Caco-2 (cell line): Measurements from ENCODE around the gene WDR86. TPM values are rescaled to one million over a fixed set of nuclear protein-coding genes. Genes with fewer than 3 reads are reported as not detected.

Source experiments
- BruUV-seq: library from RNA; stranded (reverse); fragments of 400-500 nt; replicated peaks from 2 replicates; lab custom pipeline; 2021; lab: Mats Ljungman, UMichigan
- CTCF ChIA-PET: fragments of 300-600 bp; sonication (Branson Sonifier 250); formaldehyde crosslinking; loops from one replicate; lab custom pipeline; 2022; ENCODE audit warnings: antibody characterized with exemption; lab: Charles Lee
- POLR2A ChIA-PET: fragments of 300-600 bp; sonication (Branson Sonifier 250); formaldehyde crosslinking; loops from one replicate; lab custom pipeline; 2022; ENCODE audit warnings: antibody characterized with exemption; lab: Charles Lee
- DNase-seq, 2 experiments: peaks; one replicate each; pipeline versions ENCODE4 v3.0.0 to v3.0.0-alpha.2; 2020 to 2022
- H3K27me3 ChIP-seq: replicated peaks from 2 replicates; pipeline ENCODE4 v1.6.0; 2011; ENCODE audit warnings: low read length; ENCODE audit not compliant: control insufficient read depth, insufficient read depth
- H3K36me3 ChIP-seq: 2 replicates; pipeline ENCODE4 v1.5.1; 2011; ENCODE audit warnings: low read length; ENCODE audit not compliant: control insufficient read depth, insufficient read depth
- H3K4me1 ChIP-seq: fragments of 250-450 bp; sonication (Bioruptor Pico); 2 replicates; pipeline ENCODE4 v1.5.1; 2020; ENCODE audit warnings: mild to moderate bottlenecking
- H3K4me3 ChIP-seq: 2 replicates; pipeline ENCODE4 v1.5.1; 2011; ENCODE audit warnings: low read depth, mild to moderate bottlenecking, control low read depth, low read length
- H3K9me3 ChIP-seq: fragments of 250-450 bp; sonication (Bioruptor Pico); 2 replicates; pipeline ENCODE4 v1.5.1; 2020; ENCODE audit warnings: mild to moderate bottlenecking, moderate library complexity
- H3K27ac Mint-ChIP-seq: one replicate; pipeline ENCODE4 v1.8.0; 2022; ENCODE audit warnings: mixed read lengths; ENCODE audit not compliant: unreplicated experiment
- H3K27me3 Mint-ChIP-seq: one replicate; pipeline ENCODE4 v1.8.0; 2022; ENCODE audit warnings: mixed read lengths; ENCODE audit not compliant: insufficient read depth, unreplicated experiment
- H3K36me3 Mint-ChIP-seq: one replicate; pipeline ENCODE4 v1.8.0; 2022; ENCODE audit warnings: mild to moderate bottlenecking, mixed read lengths; ENCODE audit not compliant: insufficient read depth, unreplicated experiment
- H3K4me1 Mint-ChIP-seq: one replicate; pipeline ENCODE4 v1.8.0; 2022; ENCODE audit warnings: low read depth, mixed read lengths; ENCODE audit not compliant: unreplicated experiment
- H3K4me3 Mint-ChIP-seq: one replicate; pipeline ENCODE4 v1.8.0; 2022; ENCODE audit warnings: mild to moderate bottlenecking, moderate library complexity, mixed read lengths; ENCODE audit not compliant: unreplicated experiment
- H3K9me3 Mint-ChIP-seq: one replicate; pipeline ENCODE4 v1.8.0; 2022; ENCODE audit warnings: mixed read lengths; ENCODE audit not compliant: unreplicated experiment
- intact Hi-C: fragments of 100-400 bp; cut with micrococcal nuclease; formaldehyde crosslinking; loops from one replicate; pipeline ENCODE4 v1.10.0; 2022; ENCODE audit not compliant: unreplicated experiment
- total RNA-seq: library from RNA; stranded (reverse); gene quantifications from 2 replicates; pipeline ENCODE4 v1.2.3, GENCODE V29; 2022
- TF ChIP-seq, protein P1 (sequence below), 2 experiments: fragments of 200-600 bp in 1 of 2; IDR thresholded peaks; 1 replicate in 1 of 2; 2 replicates in 1 of 2; pipeline versions ENCODE4 v1.5.1 to v1.8.0; 2011 to 2022; ENCODE audit warnings: antibody characterized with exemption in 1 of 2, control low read depth in 1 of 2, inconsistent platforms in 1 of 2, low read depth in 1 of 2, low read length in 1 of 2, mild to moderate bottlenecking in 1 of 2, moderate library complexity in 1 of 2; ENCODE audit not compliant: insufficient read depth in 1 of 2, severe bottlenecking in 1 of 2, unreplicated experiment in 1 of 2

The WDR86 gene
- total RNA-seq, 1 experiment from 2014 or later = 0.52 TPM

DNA sequence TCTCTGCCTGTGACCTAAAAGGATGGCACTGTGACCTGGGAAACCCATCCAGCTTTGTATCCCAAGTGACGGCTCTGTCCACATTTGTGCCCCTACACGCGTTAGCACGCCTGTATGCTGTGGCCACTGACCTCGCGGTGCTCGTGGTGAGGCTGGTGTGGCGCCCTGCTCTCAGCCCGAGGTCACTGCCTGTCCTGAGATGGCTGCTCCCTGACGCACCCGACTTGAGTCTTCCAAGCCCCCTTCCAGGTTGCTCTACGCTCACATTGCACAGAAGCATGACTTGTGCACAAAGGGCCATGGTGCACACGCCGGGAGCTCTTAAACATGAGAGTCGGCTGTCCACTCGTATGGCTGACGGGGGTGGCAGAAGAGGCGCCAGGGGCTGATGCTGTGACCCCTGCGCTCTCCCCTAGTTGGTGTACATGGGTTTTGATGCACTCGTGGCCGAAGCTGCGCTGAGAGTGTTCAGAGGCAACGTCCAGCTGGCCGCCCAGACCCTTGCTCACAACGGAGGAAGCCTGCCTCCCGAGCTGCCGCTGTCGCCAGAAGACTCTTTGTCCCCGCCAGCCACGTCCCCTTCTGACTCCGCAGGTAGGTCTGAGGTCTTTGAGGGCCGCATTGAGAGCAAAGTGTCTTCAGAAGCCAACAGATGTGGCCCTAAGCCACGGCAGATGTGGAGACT is 33.5 kb downstream of the WDR86 start:
- no peak overlapping the region for H3K4me3 ChIP-seq
- no peaks in the 10 kb centered on the region for H3K27me3 ChIP-seq
- CTCF ChIA-PET = no interaction called here
- DNase-seq = no peak
- no peaks in the 10 kb centered on the region for H3K9me3 ChIP-seq
- intact Hi-C loops = no loop called here
- POLR2A ChIA-PET = interaction anchor here (0.6 kb wide), 1 partner anchor 144 kb away, joined by 8 read pairs; the partner anchor contains the start of gene RHEB
- Mint-ChIP-seq H3K9me3 (no peaks in the 10 kb centered on the region), H3K27ac (no peak overlapping the region), H3K4me3 (no peak overlapping the region), H3K36me3 (peaks cover 29% of the 10 kb centered on the region), H3K27me3 (no peaks in the 10 kb centered on the region), H3K4me1 (no peaks in the 10 kb centered on the region)
- BruUV-seq = no TSS peak
- TF ChIP-seq, protein P1, sequence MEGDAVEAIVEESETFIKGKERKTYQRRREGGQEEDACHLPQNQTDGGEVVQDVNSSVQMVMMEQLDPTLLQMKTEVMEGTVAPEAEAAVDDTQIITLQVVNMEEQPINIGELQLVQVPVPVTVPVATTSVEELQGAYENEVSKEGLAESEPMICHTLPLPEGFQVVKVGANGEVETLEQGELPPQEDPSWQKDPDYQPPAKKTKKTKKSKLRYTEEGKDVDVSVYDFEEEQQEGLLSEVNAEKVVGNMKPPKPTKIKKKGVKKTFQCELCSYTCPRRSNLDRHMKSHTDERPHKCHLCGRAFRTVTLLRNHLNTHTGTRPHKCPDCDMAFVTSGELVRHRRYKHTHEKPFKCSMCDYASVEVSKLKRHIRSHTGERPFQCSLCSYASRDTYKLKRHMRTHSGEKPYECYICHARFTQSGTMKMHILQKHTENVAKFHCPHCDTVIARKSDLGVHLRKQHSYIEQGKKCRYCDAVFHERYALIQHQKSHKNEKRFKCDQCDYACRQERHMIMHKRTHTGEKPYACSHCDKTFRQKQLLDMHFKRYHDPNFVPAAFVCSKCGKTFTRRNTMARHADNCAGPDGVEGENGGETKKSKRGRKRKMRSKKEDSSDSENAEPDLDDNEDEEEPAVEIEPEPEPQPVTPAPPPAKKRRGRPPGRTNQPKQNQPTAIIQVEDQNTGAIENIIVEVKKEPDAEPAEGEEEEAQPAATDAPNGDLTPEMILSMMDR (IDR thresholded peaks at IDR 0.05; ENCODE audit: insufficient read depth in 1 of 2, low read depth in 1 of 2, low read length in 1 of 2, severe bottlenecking in 1 of 2, unreplicated experiment in 1 of 2) = no peak
- peaks cover 3% of the 10 kb centered on the region for H3K4me1 ChIP-seq
- no peaks in the 10 kb centered on the region for H3K36me3 ChIP-seq

DNA sequence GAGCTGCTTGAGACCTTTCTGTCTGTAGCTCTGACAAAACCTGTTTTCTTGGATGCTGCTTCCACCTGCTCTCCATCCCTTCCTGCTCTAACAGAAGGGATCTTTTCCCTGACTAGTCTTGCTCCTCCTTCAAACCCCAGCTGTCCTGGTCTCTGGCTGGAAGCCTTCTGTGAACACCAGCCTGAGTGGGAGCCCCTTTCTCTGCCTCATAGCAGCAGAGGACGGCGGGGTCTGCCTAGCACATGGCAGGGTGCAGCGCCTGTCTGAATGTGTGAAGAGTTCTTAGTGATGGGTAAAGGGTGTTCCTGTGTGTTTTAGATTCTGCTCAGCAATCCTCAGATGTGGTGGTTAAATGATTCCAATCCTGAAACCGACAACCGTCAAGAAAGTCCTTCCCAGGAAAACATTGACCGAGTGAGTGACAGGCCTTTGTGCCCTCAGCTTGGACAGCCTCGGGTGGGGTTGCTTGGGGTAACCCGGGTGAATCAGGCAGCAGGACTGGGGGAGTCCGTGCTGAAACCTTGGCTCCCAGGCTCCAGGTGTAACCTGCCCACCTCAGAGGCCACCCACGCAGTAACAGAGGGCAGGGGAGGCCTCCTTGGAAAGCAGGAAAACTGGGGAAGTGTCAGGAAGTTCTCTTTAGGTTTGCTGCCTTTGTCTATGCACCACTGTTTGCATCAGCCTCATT is 34.2 kb downstream of the WDR86 start:
- POLR2A ChIA-PET = no interaction called here
- no peak overlapping the region for H3K27ac Mint-ChIP-seq
- H3K4me3 Mint-ChIP-seq = no peak overlapping the region
- TF ChIP-seq, protein P1 (IDR thresholded peaks at IDR 0.05; ENCODE audit: insufficient read depth in 1 of 2, low read depth in 1 of 2, low read length in 1 of 2, severe bottlenecking in 1 of 2, unreplicated experiment in 1 of 2) = no peak
- Histone ChIP-seq H3K27me3 (no peaks in the 10 kb centered on the region), H3K4me3 (no peak overlapping the region), H3K36me3 (no peaks in the 10 kb centered on the region), H3K4me1 (no peaks in the 10 kb centered on the region), H3K9me3 (no peaks in the 10 kb centered on the region)
- no TSS peak for BruUV-seq
- H3K9me3 Mint-ChIP-seq = no peaks in the 10 kb centered on the region
- H3K4me1 Mint-ChIP-seq = no peaks in the 10 kb centered on the region
- peaks cover 33% of the 10 kb centered on the region for H3K36me3 Mint-ChIP-seq
- intact Hi-C loops = no loop called here
- no peak for DNase-seq
- H3K27me3 Mint-ChIP-seq = no peaks in the 10 kb centered on the region
- CTCF ChIA-PET = no interaction called here

DNA sequence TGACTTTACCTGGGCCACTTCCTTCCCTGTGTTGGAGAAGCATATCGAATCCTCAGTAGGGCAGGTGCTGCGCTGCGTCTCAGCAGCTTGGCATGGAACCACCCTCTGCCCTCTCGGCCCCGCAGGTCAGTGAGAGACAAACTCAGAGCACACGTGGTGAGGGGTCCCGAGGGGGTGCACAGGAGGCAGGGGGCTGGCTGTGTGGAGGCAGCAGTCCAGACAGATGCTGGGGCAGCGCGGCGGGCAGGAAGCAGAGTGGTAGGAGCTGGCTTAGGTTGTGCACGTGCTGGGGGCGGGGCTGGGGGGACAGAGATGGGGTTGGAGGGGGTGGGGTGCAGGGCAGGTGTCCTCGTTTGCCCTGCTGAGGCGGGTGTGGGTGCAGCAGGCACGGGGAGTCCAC is 35.1 kb downstream of the WDR86 start:
- H3K9me3 Mint-ChIP-seq = no peaks in the 10 kb centered on the region
- intact Hi-C loops = no loop called here
- TF ChIP-seq, protein P1 (IDR thresholded peaks at IDR 0.05; ENCODE audit: insufficient read depth in 1 of 2, low read depth in 1 of 2, low read length in 1 of 2, severe bottlenecking in 1 of 2, unreplicated experiment in 1 of 2) = no peak
- ChIA-PET CTCF (no interaction called here), POLR2A (no interaction called here)
- H3K4me3 Mint-ChIP-seq = no peak overlapping the region
- H3K4me3 ChIP-seq = no peak overlapping the region
- DNase-seq = no peak
- BruUV-seq = no TSS peak
- no peaks in the 10 kb centered on the region for H3K9me3 ChIP-seq
- H3K36me3 ChIP-seq = no peaks in the 10 kb centered on the region
- H3K4me1 ChIP-seq = no peaks in the 10 kb centered on the region
- H3K27me3 ChIP-seq = no peaks in the 10 kb centered on the region
- H3K36me3 Mint-ChIP-seq = peaks cover 34% of the 10 kb centered on the region
- no peak overlapping the region for H3K27ac Mint-ChIP-seq
- H3K4me1 Mint-ChIP-seq = no peaks in the 10 kb centered on the region
- H3K27me3 Mint-ChIP-seq = no peaks in the 10 kb centered on the region
